GM11168 (cell line): ENCODE results near the gene SYNGR4.

Experiments used
- in situ Hi-C: fragments of 300-500 bp; cut with MboI; formaldehyde crosslinking; loops from one replicate; pipeline ENCODE4 v1.12.0; 2022; ENCODE audit warnings: low sequenced_read_pairs; ENCODE audit not compliant: unreplicated experiment

Gene SYNGR4

DNA sequence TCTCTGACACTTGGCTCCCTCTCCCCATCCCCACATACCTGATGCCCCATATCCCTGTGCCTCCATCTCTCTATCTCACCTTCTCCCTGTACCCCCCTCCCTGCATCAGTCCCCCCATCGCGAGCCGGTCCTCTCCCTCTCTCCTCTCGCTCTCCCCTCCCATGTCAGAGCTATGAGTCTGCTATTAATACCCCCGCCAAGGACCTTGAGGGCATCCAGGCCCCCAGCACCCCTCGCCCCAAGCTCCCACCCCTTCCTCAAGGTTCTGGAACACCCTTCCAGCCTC is 30.9 kb downstream of the SYNGR4 start:
- in situ Hi-C loops: no loop called here

DNA sequence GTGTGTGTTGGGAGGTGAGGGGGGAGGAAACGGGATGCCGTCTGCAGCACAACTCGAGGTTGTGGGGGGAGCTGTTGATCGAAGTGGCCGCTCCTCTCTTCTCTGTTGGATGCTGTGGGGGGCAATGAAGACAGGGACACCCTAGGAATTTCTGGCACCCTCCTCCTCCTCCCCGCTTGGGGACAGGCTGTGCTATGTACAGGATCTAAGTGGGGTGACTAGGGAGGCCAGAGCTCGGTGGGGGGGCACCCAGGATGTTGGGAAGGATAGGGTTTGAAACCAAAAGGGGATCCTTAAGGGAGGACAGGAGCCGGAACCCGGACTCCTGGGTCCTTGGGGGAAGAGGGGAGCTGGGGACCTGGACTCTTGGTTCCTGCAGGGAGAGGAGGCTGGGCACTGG is 31.3 kb downstream of the SYNGR4 start:
- in situ Hi-C loops: no loop called here

DNA sequence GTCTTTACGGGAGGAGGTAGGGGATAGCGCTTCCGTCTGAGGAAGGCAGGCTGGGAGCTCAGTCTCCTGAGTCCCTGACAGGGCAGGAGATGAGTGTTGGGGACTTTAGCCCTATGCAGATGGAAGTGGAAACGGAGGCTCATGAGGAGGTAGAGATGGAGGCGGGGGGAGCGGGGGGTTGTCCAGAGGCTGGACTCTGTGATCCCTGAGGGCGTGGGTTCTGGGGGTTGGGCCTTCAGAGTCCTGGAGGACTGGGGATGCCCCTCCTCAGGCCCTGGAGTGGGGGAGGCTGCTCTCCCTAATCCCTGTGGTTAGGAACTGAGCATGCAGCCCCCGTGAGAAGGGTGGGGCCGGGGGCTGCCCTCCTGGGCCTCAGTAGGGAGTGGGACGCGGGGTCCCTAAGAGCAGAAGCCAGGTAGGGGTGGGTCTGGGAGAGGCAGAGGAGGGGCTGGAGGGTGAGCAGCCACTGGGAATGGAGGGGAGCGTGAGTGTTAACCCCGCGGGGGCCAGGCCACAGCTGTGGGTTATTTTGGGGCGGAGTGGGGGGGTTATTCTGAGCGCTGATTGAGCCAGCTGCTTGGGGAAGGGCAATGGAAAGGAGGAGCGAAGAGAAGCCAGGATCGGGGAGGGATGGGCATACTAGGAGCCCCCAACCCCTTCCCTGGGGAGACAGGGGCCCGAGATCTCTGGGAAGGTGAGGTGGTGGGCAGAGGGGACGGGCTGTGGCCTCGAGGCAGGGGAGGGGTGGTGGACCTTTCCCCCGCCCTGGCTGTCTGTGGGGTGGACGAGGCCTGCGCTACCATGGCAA is 32.1 kb downstream of the SYNGR4 start:
- in situ Hi-C loops: no loop called here

DNA sequence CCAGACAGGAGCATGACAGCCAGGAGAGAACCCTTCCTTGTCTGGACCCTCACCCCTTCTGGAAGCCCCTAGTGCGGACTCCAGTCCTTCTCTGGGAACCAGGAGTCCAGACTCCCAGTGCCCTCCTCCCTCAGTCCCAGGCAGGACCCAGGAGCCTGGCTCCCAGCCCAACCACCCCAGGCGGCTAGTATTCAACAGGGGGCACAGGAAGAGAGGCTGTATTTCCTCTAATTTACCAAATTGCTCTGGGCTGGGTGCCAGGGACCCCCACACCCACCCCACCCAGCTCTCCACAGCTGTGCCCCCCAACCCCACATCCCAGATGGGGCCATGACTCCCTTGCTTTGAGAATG is 32.6 kb downstream of the SYNGR4 start:
- in situ Hi-C loops: no loop called here

DNA sequence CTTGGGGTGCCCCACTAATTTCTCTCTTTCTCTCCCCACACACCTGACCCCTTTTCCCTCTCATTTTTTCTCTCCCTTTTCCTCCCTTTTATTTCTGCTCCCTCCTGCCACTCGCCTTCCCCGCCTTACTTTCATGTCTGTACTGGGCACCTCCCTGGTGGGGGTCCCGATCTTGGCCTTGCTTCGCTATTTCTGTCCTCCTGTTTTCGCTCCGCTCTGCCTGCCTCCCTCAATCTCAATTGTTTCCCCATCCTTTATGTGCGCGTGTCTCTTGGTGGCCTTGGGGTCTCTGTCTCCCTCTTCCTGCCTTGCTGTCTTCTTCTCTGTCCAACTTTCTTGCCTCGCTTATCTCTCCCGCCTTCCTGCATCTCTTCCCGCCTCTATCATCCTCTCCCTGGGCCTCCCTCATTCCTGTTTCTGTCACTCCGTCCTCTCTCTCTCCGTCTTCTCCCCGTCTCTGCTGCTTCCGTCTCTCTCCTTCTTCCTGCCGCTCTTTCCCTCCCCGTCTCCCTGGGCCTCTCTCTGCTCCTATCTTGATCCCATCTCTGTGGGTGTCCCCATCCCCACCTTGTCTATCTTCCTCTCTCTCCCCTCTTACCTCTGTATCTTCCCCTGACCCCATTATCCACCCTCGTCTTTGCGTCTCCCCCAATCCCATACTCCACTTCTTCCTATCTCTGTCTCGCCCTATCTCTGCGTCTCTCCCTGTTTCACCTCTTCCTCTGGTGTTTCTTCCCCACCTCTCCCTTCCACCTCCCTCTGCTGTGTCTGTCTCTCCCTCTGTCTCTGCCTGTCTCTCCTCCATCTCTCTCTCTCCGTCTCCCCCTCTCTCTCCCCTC is 33.3 kb downstream of the SYNGR4 start:
- in situ Hi-C loops: no loop called here

DNA sequence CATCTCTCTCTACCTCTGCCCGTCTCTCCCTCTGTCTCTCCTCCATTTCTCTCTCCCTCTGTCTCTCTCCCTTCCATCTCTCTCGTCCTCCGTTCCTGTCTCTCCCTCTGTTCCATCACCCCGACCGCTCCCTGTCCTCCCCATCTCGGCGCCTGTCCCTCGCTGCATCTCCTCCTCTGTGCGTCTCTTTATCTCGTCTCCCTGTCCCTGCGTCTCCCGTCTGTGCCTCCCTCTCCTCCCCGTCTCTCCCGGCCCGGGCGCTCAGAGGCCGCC is 33.9 kb downstream of the SYNGR4 start:
- in situ Hi-C loops: no loop called here

DNA sequence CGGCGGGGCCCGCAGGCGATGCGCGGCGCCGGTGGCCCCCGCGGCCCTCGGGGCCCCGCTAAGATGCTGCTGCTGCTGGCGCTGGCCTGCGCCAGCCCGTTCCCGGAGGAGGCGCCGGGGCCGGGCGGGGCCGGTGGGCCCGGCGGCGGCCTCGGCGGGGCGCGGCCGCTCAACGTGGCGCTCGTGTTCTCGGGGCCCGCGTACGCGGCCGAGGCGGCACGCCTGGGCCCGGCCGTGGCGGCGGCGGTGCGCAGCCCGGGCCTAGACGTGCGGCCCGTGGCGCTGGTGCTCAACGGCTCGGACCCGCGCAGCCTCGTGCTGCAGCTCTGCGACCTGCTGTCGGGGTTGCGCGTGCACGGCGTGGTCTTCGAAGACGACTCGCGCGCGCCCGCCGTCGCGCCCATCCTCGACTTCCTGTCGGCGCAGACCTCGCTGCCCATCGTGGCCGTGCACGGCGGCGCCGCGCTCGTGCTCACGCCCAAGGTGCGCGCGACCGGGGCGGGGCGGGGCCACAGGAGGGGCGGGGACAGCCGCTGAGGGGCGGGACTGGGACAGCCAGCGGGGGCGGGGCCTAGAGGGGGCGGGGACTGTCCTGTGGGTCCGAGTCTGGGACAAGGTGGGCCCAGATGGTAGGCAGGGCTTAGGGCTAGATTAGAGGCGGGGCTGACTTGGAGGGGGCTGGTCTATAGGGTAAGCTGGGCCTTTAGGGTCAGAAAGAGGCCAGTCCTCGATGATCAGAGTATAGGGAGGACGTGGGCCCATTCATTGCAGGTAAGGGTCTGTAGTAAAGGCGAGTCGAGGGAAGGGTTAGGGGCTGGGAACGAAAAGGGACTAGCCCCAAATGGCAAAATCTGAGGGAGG is 34.4 kb downstream of the SYNGR4 start:
- in situ Hi-C loops: no loop called here

DNA sequence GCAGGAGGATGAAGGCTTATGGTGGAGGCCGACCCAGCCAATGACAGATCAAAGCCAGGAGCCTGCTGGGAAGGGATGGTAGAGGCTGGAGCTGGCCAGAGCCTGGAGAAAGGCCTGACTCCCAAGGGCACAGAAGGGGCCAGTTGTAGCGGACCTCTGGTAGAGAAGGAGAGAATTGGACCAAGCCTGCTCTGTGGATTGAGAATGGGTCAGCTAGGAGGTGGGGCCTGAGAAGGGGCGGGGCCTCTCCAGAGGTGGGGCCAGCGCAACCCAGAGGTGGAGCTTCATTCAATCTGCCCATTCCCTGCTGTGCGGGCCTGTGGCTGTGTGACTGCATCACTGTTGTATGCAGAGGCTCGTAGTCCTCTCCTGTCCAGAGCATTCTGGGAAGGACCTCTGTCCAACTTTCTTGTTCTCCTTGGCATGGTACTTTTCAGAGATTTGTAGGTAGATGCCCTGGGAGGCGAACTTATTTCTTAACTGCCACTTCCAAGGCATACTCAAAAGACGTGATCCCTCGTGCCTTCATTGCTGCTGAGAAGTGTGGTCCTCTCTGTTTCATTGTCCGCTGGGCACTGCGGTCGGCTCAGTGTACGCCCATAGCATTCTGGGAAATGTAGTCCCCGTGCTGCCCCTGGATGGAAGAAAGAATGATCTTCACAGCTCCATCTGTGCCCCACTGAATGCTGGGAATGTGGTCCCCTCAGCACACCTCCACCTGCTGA is 36.0 kb downstream of the SYNGR4 start:
- in situ Hi-C loops: no loop called here

DNA sequence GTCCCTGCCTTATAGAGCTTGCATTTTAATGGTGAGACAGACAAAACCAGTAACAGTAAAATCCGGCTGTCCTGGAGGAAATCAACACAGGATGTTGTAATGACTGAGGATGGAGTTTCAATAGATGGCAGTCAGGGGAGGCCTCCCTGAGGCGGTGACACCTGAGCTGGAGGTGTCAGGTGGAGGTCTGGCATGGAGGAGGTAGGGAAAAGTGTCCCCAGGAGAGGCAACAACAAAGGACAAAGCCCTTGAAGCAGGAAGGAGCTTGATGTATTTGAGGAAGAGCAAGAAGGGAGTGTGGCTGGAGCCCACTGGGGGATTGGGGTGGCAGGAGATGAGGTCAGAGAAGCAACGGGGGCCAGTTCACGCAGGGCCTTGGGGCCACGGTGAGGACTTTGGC is 37.1 kb downstream of the SYNGR4 start:
- in situ Hi-C loops: no loop called here

DNA sequence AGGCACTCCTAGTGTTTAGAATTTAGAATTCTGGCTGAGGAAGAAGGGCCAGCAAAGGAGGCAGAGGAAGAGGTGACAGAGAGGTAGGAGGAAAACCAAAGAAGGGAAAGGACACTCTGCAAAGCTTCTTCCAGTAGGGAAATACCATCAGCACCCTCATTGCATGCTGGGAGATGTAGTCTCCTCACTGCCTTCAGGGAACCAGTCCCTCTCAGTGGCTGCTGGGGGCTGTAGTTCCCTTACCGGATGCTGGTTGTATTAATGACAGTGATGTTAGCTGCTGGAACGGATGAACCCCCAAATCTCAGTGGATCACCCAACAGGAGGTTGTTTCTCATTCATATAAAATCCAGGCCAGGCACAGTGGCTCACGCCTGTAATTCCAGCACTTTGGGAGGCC is 39.4 kb downstream of the SYNGR4 start:
- in situ Hi-C loops: no loop called here

DNA sequence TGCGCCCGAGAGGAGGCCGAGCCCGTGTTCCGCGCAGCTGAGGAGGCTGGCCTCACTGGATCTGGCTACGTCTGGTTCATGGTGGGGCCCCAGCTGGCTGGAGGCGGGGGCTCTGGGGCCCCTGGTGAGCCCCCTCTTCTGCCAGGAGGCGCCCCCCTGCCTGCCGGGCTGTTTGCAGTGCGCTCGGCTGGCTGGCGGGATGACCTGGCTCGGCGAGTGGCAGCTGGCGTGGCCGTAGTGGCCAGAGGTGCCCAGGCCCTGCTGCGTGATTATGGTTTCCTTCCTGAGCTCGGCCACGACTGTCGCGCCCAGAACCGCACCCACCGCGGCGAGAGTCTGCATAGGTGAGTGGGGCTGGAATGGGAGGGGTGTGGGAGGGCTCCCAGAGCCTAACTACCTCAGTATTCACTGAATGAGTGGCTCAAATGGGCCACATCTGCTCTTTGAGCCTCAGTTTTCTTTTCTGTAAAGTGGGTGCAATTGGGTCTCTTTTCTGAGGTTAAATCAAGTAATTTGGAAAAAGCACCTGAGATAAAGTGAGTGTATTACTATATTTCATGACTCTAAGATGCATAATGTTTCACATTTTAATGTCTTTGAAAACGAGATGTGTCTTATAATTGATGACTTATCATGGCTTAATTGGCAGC is 41.0 kb downstream of the SYNGR4 start:
- in situ Hi-C loops: no loop called here

DNA sequence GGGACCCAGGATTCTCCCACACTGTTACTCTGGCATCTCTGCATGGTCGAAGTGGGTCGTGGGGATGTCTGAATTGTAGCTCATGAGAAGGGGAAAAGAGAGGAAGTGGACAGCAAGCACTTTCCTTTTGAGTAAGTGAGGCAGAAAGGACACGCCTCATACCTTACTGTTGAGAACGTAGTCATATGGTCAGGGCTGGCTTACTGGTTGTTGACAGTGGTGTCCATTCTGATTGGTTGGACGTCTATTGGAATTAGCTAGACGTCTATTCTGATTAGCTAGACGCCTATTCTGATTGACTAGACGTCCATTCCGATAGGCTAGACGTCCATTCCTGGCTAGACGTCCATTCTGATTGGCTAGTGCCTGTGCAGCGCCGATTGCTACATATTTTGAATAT is 41.7 kb downstream of the SYNGR4 start:
- in situ Hi-C loops: no loop called here

DNA sequence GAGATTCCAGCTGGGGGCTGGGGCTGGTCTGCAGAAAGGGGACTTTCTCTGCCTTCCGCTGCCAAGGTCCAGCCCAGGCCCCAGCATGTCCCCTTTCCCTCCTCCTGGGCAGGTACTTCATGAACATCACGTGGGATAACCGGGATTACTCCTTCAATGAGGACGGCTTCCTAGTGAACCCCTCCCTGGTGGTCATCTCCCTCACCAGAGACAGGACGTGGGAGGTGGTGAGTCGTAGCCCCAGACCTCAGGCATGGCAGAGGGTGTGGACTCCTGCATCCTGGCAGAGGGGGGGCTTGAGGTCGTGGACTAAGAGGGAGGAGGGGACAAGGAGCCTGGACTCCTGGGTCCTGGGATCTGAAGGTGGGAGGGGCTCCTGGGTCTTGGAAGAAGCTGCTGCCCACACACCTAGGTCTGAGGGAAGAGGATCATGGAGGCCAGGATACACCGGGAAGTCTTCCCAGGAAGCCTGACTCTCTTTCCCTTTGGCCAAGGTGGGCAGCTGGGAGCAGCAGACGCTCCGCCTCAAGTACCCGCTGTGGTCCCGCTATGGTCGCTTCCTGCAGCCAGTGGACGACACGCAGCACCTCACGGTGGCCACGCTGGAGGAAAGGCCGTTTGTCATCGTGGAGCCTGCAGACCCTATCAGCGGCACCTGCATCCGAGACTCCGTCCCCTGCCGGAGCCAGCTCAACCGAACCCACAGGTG is 49.9 kb downstream of the SYNGR4 start:
- in situ Hi-C loops: no loop called here

DNA sequence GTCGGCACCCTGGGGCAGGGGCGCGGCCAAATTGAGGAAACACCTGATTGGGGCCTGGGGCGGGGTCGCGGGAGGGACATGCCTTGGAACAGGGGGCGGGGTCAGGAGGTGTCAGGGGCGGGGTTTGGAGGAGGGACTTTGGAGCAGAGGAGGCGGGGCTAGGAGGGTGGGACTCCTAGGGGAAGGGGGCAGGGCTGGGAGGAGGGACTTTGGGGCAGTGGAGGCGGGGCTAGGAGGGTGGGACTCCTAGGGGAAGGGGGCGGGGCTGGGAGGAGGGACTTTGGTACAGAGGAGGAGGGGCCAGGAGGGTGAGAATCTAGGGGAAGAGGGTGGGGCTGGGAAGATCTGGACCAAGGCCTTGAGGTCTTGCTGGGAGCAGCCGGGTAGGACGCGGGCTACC is 51.2 kb downstream of the SYNGR4 start:
- in situ Hi-C loops: no loop called here

DNA sequence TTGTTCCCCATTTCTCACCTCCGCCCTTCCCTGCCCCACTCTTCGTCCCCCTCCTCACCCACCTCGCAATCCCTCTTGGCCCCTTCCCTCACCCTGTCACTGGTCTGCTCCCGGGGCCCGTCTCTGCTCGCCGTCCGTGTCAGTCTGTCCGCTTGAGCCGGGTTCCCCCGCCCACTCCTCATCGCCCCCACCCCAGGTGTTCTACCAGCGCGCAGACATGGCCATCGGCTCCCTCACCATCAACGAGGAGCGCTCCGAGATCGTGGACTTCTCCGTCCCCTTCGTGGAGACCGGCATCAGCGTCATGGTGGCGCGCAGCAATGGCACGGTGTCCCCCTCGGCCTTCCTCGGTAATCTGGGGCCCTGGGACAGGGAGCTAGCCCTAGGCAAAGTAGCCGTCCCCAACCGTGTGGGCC is 51.6 kb downstream of the SYNGR4 start:
- in situ Hi-C loops: no loop called here

DNA sequence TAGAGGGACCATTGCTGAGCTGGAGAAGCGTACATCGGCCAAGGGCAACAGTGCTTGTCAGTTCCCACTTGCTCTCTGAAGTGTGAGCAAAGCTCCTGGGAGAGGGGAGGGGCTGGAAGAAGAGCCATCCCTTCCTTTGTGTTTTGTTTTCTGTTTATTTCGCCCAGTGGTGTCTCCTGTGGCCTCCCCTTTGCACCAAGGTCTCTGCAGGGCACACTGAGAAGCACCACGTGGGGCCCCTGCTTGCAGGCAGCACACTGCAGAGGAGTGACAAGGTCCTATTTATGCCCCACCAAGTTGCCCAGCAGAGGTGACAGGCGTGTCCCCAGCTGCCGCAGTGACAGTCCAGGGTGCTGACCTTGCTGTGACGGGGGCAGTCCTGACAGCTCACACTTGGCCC is 53.3 kb downstream of the SYNGR4 start:
- in situ Hi-C loops: no loop called here

DNA sequence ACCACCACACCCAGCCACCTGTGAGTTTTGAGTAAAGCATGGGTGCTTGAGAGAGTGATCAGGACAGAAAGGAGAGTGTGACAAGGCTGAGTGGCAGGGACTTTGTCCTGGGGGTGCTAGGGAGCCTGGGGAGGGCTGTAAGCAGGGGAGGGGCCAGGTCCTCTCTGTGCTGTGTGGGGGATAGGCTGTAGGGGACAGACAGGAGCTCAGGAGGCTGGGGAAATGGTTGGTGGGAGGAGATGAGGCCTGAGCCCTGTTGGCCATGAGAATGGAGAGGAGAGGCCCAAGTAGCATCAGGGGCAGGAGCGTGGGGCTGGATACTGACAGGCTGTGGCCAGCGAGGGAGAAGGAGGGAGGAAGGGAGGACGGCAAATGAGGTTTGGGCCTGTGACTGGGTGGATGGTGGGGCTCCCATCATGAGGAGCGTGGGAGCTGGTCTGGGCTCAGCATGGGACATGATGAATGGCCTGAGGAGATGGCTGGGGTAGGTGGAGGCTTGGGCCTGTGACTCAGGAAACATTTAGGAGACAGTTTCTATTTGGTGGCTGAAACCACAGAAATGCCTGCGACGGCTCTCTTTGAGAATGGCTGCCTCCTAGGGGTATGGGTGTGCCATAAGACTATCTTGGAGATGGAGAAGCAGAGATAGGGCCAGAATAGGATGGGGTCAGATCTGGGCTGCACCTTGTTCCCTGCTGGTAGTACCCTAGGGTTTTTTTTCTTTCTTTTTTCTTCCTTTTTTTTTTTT is 54.3 kb downstream of the SYNGR4 start:
- in situ Hi-C loops: no loop called here

DNA sequence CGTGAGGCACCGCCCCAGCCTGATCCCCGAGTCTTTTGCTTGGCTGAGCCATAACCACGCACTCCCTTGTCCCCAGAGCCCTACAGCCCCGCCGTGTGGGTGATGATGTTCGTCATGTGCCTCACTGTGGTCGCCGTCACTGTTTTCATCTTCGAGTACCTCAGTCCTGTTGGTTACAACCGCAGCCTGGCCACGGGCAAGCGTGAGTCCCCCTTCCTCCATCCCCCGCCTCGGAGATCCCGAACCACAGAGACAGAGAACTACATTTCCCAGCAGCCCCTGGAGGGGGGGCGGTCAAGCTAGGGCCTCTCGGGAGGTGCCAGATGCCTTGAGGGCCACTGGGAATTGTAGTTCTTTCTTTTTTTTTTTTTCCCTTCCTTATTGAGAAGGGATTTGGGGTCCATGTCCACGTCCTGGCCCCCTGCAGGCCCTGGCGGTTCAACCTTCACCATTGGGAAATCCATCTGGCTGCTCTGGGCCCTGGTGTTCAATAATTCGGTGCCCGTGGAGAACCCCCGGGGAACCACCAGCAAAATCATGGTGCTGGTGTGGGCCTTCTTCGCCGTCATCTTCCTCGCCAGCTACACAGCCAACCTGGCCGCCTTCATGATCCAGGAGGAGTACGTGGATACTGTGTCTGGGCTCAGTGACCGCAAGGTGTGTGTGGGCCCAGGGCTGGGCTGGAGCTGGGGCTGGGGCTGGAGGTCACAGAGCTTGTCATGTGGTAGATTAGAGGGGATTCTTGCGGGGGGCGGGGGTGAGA is 55.2 kb downstream of the SYNGR4 start:
- in situ Hi-C loops: no loop called here
